Left kidney (tissue), 2 donors: ENCODE results near the gene RNFT2. TPM values are rescaled to one million over a fixed set of nuclear protein-coding genes. Genes with fewer than 3 reads are reported as not detected.
"Not testable (repeated sequence)": the region's sequence is repeated elsewhere in the genome, so short reads cannot be mapped to it uniquely, and the experiment has no call there.

ENCODE experiments used
- DNase-seq: peaks from one replicate; pipeline ENCODE4 v3.0.0-alpha.2; 2013
- polyA plus RNA-seq: library from polyadenylated mRNA; unstranded; fragments of 120-200 nt; gene quantifications from one replicate; pipeline ENCODE4 v1.2.1, GENCODE V29; 2013; ENCODE audit not compliant: insufficient read length

RNFT2 gene
- polyA plus RNA-seq, 1 donor = 8.6 TPM

- DNase-seq = no peak
Measured at GRCh38 chr12:116744766-116745165, 6.7 kb downstream of the RNFT2 start.

- DNase-seq = no peak
Measured at GRCh38 chr12:116745554-116745953, 7.4 kb downstream of the RNFT2 start.

- DNase-seq = no peak
Measured at GRCh38 chr12:116749884-116750283, 11.8 kb downstream of the RNFT2 start.

GRCh38 chr12:116750298-116750697 is 12.2 kb downstream of the RNFT2 start:
- no peak for DNase-seq

- not testable (repeated sequence) for DNase-seq
Measured at GRCh38 chr12:116754097-116754496, 16.0 kb downstream of the RNFT2 start.

- DNase-seq = not testable (repeated sequence)
Measured at GRCh38 chr12:116754783-116755182, 16.7 kb downstream of the RNFT2 start.

GRCh38 chr12:116759783-116760621 is 21.9 kb downstream of the RNFT2 start:
- DNase-seq = no peak

- no peak for DNase-seq
Measured at GRCh38 chr12:116760622-116761020, 22.5 kb downstream of the RNFT2 start.

- DNase-seq = no peak
Measured at GRCh38 chr12:116761499-116761898, 23.4 kb downstream of the RNFT2 start.

- DNase-seq = no peak
Measured at GRCh38 chr12:116765271-116765670, 27.2 kb downstream of the RNFT2 start.

- DNase-seq = no peak
Measured at GRCh38 chr12:116766285-116766684, 28.2 kb downstream of the RNFT2 start.

GRCh38 chr12:116766746-116767145 is 28.6 kb downstream of the RNFT2 start:
- DNase-seq = no peak

- no peak for DNase-seq
Measured at GRCh38 chr12:116771651-116772050, 33.5 kb downstream of the RNFT2 start.

GRCh38 chr12:116773276-116773731 is 35.2 kb downstream of the RNFT2 start:
- no peak for DNase-seq

GRCh38 chr12:116774020-116774419 is 35.9 kb downstream of the RNFT2 start:
- no peak for DNase-seq

GRCh38 chr12:116777245-116777644 is 39.1 kb downstream of the RNFT2 start:
- DNase-seq = no peak

GRCh38 chr12:116779597-116779996 is 41.5 kb downstream of the RNFT2 start:
- DNase-seq = no peak

GRCh38 chr12:116780942-116781341 is 42.8 kb downstream of the RNFT2 start:
- no peak for DNase-seq

GRCh38 chr12:116783525-116784237 is 45.6 kb downstream of the RNFT2 start:
- no peak for DNase-seq

- no peak for DNase-seq
Measured at GRCh38 chr12:116784238-116784612, 46.1 kb downstream of the RNFT2 start.

GRCh38 chr12:116789562-116789961 is 51.4 kb downstream of the RNFT2 start:
- not testable (repeated sequence) for DNase-seq

- DNase-seq = no peak
Measured at GRCh38 chr12:116790066-116790465, 52.0 kb downstream of the RNFT2 start.

- no peak for DNase-seq
Measured at GRCh38 chr12:116792403-116792802, 54.3 kb downstream of the RNFT2 start.
